ENCODE data around the gene METTL1.

DNA sequence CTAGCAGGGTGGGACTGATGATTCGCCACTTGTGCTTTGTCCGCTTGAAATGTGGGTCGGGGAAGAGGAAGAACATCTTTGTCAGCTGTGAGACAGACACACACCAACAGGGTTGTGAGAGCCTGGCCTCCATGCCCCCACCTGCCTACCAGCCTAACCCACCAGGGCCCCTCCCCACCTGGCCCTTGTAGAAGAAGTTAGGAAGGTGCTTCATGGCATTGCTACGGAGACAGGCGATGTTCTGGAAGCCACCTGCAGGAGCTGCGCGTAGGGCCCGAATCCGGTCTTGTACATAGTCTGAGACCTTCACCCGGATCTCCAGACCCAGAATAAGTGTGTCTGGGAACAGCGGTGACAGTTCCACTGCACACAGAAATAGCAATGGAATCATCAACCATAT lies 2.3 kb downstream of the METTL1 start:
- TF ChIP-seq, protein P1, sequence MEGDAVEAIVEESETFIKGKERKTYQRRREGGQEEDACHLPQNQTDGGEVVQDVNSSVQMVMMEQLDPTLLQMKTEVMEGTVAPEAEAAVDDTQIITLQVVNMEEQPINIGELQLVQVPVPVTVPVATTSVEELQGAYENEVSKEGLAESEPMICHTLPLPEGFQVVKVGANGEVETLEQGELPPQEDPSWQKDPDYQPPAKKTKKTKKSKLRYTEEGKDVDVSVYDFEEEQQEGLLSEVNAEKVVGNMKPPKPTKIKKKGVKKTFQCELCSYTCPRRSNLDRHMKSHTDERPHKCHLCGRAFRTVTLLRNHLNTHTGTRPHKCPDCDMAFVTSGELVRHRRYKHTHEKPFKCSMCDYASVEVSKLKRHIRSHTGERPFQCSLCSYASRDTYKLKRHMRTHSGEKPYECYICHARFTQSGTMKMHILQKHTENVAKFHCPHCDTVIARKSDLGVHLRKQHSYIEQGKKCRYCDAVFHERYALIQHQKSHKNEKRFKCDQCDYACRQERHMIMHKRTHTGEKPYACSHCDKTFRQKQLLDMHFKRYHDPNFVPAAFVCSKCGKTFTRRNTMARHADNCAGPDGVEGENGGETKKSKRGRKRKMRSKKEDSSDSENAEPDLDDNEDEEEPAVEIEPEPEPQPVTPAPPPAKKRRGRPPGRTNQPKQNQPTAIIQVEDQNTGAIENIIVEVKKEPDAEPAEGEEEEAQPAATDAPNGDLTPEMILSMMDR (IDR thresholded peaks at IDR 0.05 in 2 of 3, conservative IDR thresholded peaks at IDR 0.05 in 1 of 3; ENCODE audit: insufficient read depth in 2 of 3, low read depth in 1 of 3, low read length in 3 of 3) = no peak
- TF ChIP-seq ZBTB1 (CRISPR knock-in tag; IDR thresholded peaks at IDR 0.05; ENCODE audit: borderline replicate concordance, low read depth) (no peak), KAT2B (IDR thresholded peaks at IDR 0.05; ENCODE audit: low read depth, low read length) (no peak), ARHGAP35 (IDR thresholded peaks at IDR 0.05; ENCODE audit: partially characterized antibody) (no peak), YY1 (IDR thresholded peaks at IDR 0.05; ENCODE audit: borderline replicate concordance in 1 of 3, control insufficient read depth in 1 of 3, extremely low read depth in 1 of 3, insufficient read depth in 3 of 3, insufficient read length in 1 of 3, insufficient replicate concordance in 2 of 3, low read depth in 1 of 3, low read length in 2 of 3) (no peak), HMG20A (CRISPR knock-in tag; conservative IDR thresholded peaks at IDR 0.05) (no peak)
- TF ChIP-seq, protein P2, sequence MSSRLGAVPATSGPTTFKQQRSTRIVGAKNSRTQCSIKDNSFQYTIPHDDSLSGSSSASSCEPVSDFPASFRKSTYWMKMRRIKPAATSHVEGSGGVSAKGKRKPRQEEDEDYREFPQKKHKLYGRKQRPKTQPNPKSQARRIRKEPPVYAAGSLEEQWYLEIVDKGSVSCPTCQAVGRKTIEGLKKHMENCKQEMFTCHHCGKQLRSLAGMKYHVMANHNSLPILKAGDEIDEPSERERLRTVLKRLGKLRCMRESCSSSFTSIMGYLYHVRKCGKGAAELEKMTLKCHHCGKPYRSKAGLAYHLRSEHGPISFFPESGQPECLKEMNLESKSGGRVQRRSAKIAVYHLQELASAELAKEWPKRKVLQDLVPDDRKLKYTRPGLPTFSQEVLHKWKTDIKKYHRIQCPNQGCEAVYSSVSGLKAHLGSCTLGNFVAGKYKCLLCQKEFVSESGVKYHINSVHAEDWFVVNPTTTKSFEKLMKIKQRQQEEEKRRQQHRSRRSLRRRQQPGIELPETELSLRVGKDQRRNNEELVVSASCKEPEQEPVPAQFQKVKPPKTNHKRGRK (tag; IDR thresholded peaks at IDR 0.05) = no peak
- TF ChIP-seq, protein P3, sequence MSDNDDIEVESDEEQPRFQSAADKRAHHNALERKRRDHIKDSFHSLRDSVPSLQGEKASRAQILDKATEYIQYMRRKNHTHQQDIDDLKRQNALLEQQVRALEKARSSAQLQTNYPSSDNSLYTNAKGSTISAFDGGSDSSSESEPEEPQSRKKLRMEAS (CRISPR knock-in tag; IDR thresholded peaks at IDR 0.05) = no peak
- TF ChIP-seq, protein P4, sequence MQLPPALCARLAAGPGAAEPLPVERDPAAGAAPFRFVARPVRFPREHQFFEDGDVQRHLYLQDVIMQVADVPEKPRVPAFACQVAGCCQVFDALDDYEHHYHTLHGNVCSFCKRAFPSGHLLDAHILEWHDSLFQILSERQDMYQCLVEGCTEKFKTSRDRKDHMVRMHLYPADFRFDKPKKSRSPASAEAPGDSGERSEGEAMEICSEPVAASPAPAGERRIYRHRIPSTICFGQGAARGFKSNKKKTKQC (CRISPR knock-in tag; IDR thresholded peaks at IDR 0.05) = no peak

All from K562 (cell line).